Urinary bladder (tissue), 4 donors: ENCODE measurements around the gene LCN2. TPM values are rescaled to one million over a fixed set of nuclear protein-coding genes. Genes with fewer than 3 reads are reported as not detected.
"Not testable (repeated sequence)": the region's sequence is repeated elsewhere in the genome, so short reads cannot be mapped to it uniquely, and the experiment has no call there.

Experiments
- DNase-seq: peaks from one replicate; pipeline ENCODE4 v3.0.0-alpha.2; 2015; ENCODE audit errors: extremely low spot score
- H3K27ac ChIP-seq: one replicate; pipeline ENCODE4 v1.5.1; 2013; ENCODE audit warnings: low read depth, mild to moderate bottlenecking, moderate library complexity
- H3K36me3 ChIP-seq: one replicate; pipeline ENCODE4 v1.6.1; 2013; ENCODE audit warnings: mild to moderate bottlenecking, moderate library complexity; ENCODE audit not compliant: insufficient read depth
- H3K4me1 ChIP-seq: one replicate; pipeline ENCODE4 v1.6.1; 2013; ENCODE audit warnings: mild to moderate bottlenecking, moderate library complexity; ENCODE audit not compliant: insufficient read depth
- H3K4me3 ChIP-seq: one replicate; pipeline ENCODE4 v1.5.1; 2013; ENCODE audit warnings: low read depth, low read length
- WGBS: extraction: QIAGEN DNeasy Blood & Tissue Kit; methylation state at CpG from one replicate; pipeline ENCODE4 v1.1.7; 2013; 5-methylcytosine and 5-hydroxymethylcytosine counted together
- polyA plus RNA-seq: library from polyadenylated mRNA; stranded (reverse); fragments of 200-250 nt; gene quantifications from one replicate; pipeline ENCODE4 v1.2.3, GENCODE V29; 2013
- total RNA-seq: library from RNA; depleted of rRNA; stranded (reverse); fragments of >200 nt; gene quantifications from one replicate; pipeline ENCODE4 v1.2.3, GENCODE V29; 2014
- donor health status: healthy with polysubstance abuse.
- donor health status: healthy.

LCN2 gene
- total and polyA plus RNA-seq, 2 donors = 1.9 to 23.0 TPM

DNA sequence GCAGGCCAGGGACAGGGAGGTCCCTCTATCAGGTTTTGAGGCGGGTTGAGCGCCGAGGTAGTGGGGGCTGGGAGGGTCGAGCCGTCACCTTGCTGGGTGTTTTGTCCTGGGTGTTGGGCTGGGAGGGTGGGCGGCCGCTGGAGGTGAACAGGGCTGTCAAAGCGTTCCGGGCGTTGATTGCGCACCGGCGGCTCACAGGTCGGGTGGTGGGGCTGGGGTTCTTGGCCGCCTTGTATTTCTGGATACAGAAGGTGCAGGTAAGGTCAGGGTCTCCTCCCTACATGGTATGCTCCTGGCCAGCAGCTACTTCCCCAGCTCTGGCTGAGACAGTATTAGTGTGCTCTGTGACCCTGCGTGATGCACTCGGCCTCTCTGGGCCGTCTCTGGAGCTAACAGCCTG is 16.9 kb downstream of the LCN2 start:
- Histone ChIP-seq H3K36me3 (peaks cover 10% of the 10 kb centered on the region), H3K27ac (no peak overlapping the region), H3K4me1 (no peaks in the 10 kb centered on the region), H3K4me3 (no peak overlapping the region)
- no peak for DNase-seq
- WGBS = 96% methylated on average over 18 of the region's 18 CpGs

DNA sequence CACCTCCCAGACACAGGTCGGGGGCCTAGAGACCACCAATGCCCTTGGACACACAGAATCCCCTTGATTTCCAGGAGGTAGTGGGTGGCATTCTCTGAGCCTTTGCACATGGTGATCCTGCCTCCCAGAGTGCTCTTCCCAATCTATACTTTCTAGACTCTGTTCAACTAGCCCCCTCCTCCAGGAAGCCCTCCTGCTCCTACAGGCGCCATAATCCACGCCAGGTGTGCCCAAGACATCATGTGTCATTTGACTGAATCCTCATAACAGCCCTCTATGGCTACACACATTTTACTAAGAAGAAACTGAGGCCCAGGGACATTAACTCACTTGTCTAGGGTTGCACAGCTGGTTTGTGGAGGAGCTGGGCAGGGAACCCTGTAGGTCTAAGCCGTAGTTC is 18.0 kb downstream of the LCN2 start:
- H3K36me3 ChIP-seq = peaks cover 10% of the 10 kb centered on the region
- WGBS = 97% methylated on average over 4 of the region's 4 CpGs

DNA sequence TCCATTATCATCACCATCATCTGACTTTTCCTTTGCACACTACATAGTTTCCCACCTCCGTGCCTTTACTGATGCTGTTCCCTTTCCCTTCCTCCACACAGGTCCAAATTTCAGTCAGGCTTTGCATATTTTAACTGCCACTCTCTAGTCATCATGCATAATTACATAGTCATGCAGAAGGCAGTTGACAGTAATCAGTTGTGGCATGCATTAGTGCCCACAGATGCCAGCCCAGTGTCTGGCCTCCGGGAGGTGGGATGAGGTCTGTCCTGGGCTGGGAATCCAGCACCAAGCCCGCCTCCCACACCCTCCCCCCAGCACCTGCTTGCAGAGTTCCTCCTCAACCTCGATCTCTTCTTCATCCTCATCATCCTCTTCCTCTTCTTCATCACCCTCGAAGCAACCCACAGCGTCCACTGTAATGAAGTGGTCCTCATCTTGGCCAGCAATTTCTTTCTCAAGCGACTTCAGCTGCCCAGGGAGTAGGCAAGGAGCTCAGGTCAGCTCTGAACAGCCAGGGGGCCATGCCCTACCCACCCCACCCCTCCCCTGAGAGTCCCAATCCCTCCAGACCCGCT is 19.6 kb downstream of the LCN2 start:
- H3K4me3 ChIP-seq = no peak overlapping the region
- peaks cover 10% of the 10 kb centered on the region for H3K36me3 ChIP-seq
- no peaks in the 10 kb centered on the region for H3K4me1 ChIP-seq
- H3K27ac ChIP-seq = no peak overlapping the region
- 94% methylated on average over 8 of the region's 8 CpGs for WGBS
- no peak for DNase-seq

More for the DNA sequence above, 18.0 kb downstream of the LCN2 start:
- DNase-seq = no peak
- Histone ChIP-seq H3K27ac (no peak overlapping the region), H3K4me3 (no peak overlapping the region), H3K4me1 (no peaks in the 10 kb centered on the region)

DNA sequence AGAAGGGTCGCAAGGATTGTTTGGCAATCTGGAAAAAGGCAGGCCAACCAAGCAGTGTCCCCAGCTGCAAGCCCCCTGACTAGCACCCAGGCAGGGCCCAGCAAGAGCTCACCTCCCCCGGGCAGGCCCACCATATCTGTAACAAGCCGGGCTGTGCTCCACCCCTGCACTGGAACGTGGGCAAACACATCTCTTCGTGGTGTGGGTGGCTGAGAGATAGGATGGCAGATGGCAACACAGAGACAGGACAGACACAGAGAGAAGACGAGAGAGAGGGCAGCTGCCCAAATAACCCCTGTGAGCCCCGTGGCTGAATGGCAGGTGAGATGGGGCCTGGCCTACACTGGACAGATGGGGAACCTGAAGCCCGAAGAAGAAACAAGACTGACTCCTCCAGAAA is 20.2 kb downstream of the LCN2 start:
- WGBS = 91% methylated on average over 8 of the region's 8 CpGs
- no peak overlapping the region for H3K4me3 ChIP-seq
- DNase-seq = no peak
- no peaks in the 10 kb centered on the region for H3K4me1 ChIP-seq
- peaks cover 10% of the 10 kb centered on the region for H3K36me3 ChIP-seq
- H3K27ac ChIP-seq = no peak overlapping the region

DNA sequence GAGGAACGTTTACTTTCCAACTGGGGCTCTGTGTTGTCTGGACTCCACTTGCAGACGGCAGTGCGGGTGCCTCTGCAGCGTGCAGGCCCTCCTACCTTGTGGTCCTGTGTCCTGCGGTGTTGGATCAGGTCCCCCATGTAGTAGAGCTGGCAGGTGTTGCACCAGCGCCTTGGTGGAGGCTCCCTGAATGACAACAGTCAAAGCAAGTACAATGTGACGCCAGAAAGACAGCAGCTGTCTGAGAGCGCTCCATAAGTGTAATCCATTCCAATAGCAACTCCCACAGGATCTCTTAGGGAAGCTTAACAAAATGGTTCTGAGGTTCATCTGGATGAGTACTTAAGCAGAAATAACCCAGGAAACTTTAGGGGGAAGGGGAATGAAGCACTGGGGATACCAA is 20.7 kb downstream of the LCN2 start:
- peaks cover 7% of the 10 kb centered on the region for H3K36me3 ChIP-seq
- WGBS = 92% methylated on average over 8 of the region's 8 CpGs
- no peak overlapping the region for H3K27ac ChIP-seq
- no peak overlapping the region for H3K4me3 ChIP-seq
- no peak for DNase-seq
- no peaks in the 10 kb centered on the region for H3K4me1 ChIP-seq

DNA sequence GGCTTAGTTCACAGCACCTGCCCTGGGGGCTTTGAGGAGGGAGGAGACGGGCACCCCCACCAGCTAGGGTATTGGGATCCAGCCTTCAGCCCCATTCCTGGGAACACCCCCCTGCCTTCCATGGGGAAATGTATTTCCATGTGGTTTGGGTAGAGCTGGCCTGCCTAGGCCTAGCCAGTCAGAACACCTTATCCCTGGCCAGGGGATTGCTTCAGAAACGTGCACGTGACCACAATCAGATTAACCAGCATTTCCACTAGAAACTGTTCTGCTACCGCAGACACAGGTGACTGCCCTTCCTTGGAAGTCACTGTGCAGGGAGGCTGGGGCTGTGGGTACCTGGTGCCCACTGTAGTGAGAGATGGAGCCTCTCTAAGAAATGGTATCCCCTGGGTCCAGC is 24.8 kb downstream of the LCN2 start:
- Histone ChIP-seq H3K27ac (no peak overlapping the region), H3K36me3 (peaks cover 3% of the 10 kb centered on the region), H3K4me3 (no peak overlapping the region), H3K4me1 (no peaks in the 10 kb centered on the region)
- 83% methylated on average over 4 of the region's 4 CpGs for WGBS
- no peak for DNase-seq

DNA sequence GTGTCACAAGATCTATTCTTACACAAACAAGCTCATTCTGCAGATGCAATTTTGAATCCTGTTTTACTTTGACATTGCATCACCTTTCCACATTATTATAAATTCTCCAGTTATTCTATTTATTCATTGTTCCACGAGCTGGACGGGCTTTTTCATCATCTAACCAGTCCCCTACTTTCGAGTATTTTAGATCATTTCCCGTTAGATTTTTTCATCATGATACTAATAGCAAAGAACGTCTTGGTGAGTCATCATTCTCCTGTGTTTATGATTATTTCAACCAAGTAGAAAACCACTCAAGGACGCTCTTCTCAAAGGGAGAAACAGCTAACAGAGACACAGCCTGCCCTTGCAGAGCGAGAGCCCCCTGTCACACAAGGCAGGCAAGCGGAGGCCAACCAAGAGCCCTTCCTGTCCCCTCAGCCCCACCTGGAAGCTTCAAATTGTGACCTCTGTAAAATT is 25.9 kb downstream of the LCN2 start:
- H3K27ac ChIP-seq = no peak overlapping the region
- no peak for DNase-seq
- no peaks in the 10 kb centered on the region for H3K4me1 ChIP-seq
- H3K4me3 ChIP-seq = no peak overlapping the region
- 83% methylated on average over 8 of the region's 8 CpGs for WGBS
- peaks cover 5% of the 10 kb centered on the region for H3K36me3 ChIP-seq

DNA sequence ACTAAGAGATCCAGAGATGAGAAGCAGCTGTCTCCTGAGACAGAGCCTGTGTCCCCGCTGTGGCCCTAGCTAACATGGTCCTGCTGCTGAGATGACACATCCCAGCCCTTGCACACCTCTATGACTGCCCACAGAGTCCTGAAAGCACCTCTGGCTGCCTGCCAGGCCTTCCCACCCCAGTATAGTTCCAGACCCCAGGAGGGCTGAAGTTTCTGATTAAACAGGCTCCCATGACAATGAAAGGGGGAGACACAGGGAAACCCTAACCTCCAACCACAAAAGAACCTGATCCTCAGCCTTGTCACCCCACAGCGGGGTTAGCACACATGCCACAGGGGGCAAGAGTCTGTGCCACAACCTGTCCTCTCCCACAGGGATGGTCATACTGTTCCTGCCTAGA is 26.5 kb downstream of the LCN2 start:
- Histone ChIP-seq H3K4me3 (no peak overlapping the region), H3K36me3 (peaks cover 5% of the 10 kb centered on the region), H3K4me1 (no peaks in the 10 kb centered on the region), H3K27ac (no peak overlapping the region)
- no peak for DNase-seq
- 93% methylated on average over 2 of the region's 2 CpGs for WGBS

DNA sequence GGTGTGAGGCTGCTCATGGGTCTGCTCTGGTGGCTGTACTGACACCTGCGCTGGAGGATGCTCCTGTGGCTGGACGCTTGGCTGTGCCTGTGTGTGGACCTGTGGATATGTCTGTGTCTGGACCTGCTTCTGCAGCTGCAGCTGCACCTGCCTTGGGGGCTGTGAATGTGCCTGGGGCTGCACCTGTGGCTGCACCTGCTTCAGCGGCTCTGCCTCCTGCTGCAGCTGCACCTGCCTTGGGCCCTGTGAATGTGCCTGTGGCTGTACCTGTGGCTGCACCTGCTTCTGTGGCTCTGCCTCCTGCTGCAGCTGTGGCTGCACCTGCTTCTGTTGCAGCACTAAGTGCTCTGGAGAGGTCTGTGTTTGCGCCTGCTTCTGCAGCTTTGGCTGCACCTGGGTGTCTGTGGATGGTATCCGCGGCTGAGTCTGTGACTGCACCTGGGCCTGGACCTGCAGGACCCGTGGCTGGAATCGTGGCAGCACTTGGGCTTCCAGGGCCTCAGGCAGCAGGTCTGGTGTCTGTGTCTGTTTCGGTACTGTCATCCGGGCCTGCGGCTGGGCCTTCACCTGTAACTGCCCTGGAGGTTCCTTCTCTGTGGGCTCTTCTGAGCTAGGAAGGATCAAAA is 29.7 kb downstream of the LCN2 start:
- Histone ChIP-seq H3K4me1 (no peaks in the 10 kb centered on the region), H3K4me3 (no peak overlapping the region), H3K27ac (no peak overlapping the region), H3K36me3 (peaks cover 5% of the 10 kb centered on the region)
- 99% methylated on average over 11 of the region's 11 CpGs for WGBS
- DNase-seq = no peak

DNA sequence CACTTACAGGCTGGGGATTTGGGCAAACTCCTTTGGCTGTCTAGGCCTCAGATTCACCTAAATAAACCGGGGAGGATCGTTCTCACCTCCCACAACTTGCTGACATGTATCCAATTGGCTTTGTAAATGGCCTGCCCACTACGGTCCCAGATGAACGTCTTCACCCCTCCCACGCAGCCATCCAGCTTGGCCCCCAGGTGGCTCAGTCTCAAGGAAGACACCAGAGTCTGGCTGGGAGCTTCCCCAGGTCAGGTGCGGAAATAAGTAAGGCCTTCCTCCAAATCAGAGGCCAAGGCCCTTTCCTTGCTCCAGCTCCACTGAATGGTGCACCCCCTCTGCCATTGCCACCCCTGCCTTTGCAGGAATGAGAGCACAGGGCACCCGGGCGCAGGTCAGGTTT is 30.7 kb downstream of the LCN2 start:
- H3K36me3 ChIP-seq = peaks cover 5% of the 10 kb centered on the region
- WGBS = 95% methylated on average over 8 of the region's 8 CpGs
- no peak overlapping the region for H3K27ac ChIP-seq
- no peaks in the 10 kb centered on the region for H3K4me1 ChIP-seq
- no peak for DNase-seq
- H3K4me3 ChIP-seq = no peak overlapping the region

DNA sequence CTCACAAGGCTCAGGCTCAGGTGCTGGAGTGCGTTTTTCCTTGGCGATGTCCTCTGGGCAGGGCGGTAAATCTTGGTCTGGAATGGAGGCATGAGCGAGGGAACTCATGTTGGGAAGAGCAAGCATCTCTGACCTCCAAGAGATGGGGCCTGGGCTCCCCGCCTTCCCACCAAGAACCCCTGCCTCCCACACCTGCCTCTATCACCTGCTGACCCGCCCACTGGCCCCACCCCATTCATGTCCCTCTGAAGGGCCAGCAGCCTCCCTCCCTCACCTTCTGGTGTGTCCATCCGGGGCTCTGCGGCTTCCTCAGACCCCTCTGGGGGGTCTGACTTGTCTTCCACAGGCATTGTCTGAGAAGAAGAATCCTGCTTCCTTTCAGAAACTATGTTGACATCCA is 31.2 kb downstream of the LCN2 start:
- H3K27ac ChIP-seq = no peak overlapping the region
- DNase-seq = no peak
- 97% methylated on average over 8 of the region's 8 CpGs for WGBS
- H3K4me1 ChIP-seq = no peaks in the 10 kb centered on the region
- H3K36me3 ChIP-seq = peaks cover 4% of the 10 kb centered on the region
- no peak overlapping the region for H3K4me3 ChIP-seq

DNA sequence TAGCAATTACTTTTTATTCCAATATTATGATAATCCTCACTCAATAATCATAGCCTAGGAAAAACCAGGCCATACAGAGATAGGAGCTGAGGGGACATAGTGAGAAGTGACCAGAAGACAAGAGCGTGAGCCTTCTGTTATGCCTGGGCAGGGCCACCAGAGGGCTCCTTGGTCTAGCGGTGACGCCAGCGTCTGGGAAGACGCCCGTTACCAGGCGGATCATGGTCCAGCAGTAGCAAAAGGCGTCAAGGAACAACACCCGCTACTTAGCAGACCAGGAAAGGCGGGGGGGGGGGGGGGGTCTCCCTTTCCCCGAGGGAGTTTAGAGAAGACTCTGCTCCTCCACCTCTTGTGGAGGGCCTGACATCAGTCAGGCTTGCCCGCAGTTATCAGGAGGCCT is 32.2 kb downstream of the LCN2 start:
- WGBS = 38% methylated on average over 12 of the region's 12 CpGs
- not testable (repeated sequence) for H3K36me3 ChIP-seq, DNase-seq, H3K4me1 ChIP-seq, H3K27ac ChIP-seq, H3K4me3 ChIP-seq

DNA sequence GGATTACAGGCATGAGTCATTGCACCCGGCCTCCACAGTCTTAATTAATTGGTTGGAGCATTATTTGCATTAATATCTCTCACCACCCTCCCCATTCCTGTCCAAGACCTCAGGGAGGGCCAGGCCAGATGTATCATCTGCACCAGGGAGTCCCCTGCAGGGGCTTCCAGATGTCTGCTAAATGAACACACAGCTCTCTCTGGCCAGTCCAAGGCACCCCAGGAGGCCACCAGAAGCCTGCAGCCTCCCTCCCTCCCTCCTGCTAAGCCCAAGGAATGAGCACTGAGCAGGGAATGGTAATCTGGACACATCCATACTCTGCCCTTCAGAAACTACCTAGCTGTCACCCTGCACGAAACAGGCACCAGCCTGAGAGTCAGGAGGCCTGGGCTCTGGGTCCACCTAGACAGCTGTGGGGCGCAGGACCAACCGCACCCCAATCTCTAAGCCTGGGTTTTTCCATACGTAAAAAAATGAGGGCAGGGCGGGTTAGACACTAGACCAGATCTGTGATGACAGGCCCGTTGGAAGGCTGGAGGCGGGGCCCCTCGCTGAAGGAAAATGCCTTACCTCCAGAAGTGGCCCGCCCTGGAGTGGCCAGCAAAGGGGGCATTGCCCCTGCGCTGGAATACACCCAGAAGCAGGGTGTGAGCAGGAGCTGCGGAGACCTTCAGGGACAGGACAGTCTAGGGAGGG is 33.8 kb downstream of the LCN2 start:
- H3K36me3 ChIP-seq = peaks cover 4% of the 10 kb centered on the region
- no peak overlapping the region for H3K4me3 ChIP-seq
- H3K4me1 ChIP-seq = no peaks in the 10 kb centered on the region
- no peak overlapping the region for H3K27ac ChIP-seq
- WGBS = 92% methylated on average over 12 of the region's 12 CpGs
- DNase-seq = no peak
